KBM-7 (cell line): Measurements from ENCODE around the gene PFDN2.
A peak's percentile ranks its signal among the peaks of the same experiment; 100 is the strongest.

Experiments used
- DNase-seq: peaks from one replicate; pipeline ENCODE4 v3.0.0-alpha.2; 2015
- in situ Hi-C: fragments of 300-500 bp; cut with MboI; formaldehyde crosslinking; loops from 2 replicates; pipeline ENCODE4 v1.14.3; 2020; ENCODE audit warnings: low sequenced_read_pairs, low pct_unique_long_range_greater_than_20kb, mixed read lengths

PFDN2 gene, protein sequence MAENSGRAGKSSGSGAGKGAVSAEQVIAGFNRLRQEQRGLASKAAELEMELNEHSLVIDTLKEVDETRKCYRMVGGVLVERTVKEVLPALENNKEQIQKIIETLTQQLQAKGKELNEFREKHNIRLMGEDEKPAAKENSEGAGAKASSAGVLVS

DNA sequence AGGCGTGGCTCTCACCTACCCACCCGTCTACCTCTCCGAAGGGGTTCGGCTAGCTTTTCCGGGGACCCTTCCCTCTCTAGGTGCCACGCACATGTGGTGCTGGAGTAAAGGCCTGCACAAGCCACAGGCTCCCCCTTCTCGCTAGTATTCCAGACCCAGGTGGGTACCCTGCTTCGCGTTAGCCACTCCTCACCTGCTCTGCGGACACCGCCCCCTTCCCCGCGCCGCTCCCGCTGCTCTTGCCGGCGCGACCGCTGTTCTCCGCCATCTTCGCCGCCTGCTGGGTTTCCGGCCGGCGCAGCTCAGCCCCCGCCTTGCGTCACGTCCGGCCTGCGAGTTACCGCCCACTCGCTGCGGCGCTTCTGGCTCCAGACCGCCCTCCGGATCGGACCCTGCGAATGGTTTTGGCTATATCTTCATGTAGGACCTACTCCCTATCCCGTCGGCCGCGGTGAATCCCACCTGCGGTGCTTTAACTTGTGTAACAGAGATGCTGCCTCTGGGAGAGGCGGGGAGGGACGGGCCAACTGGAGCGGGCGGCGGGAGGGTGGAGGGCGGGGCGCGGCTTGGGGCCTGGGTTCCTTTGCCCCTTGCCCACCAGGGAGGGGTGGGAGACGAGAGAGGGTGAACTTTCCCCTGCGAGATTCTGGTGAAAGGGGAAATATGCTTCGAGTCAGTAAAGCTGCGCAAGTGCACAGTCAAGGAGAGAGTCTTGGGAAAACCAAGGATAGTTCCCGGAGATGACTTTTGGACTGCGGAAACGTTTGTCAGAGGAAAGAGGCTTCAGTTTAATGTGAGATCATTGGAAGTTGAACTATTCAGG, at the start of gene PFDN2, which contains the start of gene NIT1:
PFDN2 (minus strand) TSS at position 279 of the 823 bp plus-strand sequence; CDS start at position 268, 11 bp downstream.
NIT1 (plus strand) TSS at position 347 of the 823 bp plus-strand sequence; CDS start at position 419, 72 bp downstream.
- peak; percentile 86 for DNase-seq
- in situ Hi-C loops = no loop called here

DNA sequence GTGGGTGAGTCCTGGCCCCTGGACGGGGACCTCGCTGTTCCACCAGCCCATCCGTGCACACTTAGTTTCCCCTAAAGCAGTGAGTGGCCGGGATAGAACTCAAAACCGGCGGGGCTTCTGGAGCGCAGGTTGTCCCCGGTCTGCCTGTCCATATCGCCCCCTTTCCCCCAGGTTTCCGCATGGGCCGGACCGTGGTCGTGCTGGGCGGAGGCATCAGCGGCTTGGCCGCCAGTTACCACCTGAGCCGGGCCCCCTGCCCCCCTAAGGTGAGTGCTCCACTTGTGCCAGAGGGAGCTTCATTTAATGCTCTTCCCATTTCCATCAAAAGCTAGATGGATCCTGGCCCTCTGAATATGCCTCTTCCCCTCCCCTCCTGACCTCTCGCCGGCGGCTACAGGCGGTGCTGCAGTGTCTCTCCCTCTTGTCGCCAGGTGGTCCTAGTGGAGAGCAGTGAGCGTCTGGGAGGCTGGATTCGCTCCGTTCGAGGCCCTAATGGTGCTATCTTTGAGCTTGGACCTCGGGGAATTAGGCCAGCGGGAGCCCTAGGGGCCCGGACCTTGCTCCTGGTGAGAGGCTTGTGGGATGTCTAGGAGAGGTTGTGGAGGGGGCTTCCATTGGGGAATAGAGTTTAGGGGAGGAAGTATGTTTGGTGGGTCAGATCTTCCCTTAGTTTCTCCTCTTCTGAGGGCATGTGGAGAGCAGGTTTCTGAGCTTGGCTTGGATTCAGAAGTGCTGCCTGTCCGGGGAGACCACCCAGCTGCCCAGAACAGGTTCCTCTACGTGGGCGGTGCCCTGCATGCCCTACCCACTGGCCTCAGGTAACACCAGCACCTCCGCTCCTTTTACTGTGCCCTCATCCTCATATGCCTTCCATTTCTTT, 49.1 kb upstream of the PFDN2 start:
- peak; percentile 39 for DNase-seq
- in situ Hi-C loops = no loop called here

DNA sequence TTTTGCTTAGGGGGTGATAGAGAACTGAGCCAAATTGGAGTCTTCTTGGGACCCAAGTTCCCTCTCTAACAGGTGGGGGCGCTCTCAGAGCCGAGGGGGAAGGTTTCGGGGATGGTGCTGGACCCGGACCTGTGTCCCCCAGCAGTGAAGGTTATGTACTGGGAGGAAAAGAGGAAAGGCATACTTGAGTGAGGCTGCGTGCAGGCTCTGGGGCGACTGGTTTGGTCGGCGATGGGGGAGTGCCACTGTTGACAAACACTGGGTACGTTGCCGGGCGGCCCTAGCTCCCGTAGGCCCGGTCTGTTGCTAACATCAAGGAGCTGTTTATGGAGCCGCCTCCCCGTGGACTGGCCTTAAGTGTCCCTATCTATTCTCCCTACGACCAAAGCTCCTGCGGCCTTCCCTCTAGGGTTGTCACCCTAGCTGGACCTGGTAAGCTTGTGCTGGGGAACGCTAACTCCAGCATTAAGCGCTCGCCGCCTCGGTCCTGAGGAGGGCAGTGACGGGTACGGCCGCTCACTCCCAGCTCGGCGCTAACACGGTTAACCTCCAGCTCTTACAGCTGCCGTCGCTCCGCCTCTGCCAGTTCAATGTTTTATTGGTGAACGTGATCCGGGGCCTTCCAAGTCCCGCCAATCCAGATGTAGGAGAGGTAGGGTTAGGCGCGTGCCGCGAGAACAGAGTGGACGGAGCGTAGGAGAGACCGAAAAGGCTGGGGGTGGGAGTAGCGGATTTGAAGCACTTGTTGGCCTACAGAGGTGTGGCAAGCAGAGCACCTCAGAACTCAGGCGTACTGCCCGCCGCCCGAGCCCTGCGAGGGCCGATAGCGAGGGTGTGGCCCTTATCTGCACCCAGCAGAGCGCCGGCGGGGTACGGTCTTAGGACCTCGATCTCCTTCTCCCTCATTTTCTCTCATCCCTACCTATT, 48.2 kb upstream of the PFDN2 start, which contains the start of gene PPOX:
PPOX (plus strand) TSS at position 685 of the 927 bp plus-strand sequence. CDS start 422 bp downstream, outside the sequence.
- in situ Hi-C loops = no loop called here
- peak; percentile 98 for DNase-seq

DNA sequence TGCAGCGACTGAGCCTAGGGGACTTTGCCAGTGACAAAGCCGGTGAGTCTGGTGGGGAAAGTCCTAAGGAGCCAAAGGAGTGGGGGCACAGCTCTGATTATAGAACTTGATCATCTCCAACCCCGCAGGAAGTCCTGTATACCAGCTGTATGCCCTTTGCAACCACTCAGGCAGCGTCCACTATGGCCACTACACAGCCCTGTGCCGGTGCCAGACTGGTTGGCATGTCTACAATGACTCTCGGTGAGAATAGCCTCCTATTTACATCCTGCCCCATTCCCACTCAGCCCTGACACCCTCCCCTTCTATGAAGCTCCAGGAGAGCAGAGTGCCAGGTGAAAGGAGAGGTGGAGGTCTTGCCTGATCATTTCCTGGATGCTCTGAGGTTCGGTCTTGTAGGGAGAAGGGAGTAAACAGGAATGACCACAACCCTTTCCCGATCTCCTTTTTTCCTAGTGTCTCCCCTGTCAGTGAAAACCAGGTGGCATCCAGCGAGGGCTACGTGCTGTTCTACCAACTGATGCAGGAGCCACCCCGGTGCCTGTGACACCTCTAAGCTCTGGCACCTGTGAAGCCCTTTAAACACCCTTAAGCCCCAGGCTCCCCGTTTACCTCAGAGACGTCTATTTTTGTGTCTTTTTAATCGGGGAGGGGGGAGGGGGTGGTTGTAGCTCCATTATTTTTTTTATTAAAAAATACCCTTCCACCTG, 47.2 kb upstream of the PFDN2 start:
- in situ Hi-C loops = no loop called here
- no peak for DNase-seq

DNA sequence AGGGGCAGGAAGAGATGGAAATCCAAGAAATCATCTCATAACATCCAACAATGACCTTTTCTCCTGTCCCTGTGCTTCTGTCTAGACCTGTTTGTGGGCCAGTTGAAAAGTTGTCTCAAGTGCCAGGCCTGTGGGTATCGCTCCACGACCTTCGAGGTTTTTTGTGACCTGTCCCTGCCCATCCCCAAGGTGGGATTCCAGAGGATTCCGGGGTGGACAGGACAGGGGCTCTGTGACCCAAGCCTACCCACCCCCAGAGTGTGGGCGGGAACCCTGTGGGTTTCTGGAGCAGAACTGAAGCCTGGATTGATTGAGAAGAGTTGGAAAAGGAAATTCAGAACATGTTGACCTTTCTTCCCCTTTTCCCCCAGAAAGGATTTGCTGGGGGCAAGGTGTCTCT, 46.0 kb upstream of the PFDN2 start:
- in situ Hi-C loops = no loop called here

DNA sequence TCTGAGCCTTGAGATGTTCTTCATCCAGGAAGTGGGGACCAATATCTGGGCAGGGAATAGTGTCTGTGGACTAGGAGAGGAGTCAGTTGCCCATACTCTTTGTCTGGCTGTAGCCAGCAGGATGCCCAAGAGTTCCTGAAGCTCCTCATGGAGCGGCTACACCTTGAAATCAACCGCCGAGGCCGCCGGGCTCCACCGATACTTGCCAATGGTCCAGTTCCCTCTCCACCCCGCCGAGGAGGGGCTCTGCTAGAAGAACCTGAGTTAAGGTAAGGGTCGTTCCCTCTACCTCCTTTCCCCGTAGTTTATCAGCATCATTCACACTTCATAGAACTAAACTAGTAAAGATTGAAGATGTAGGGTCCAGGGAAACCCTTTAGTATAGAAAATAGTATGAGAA, 45.0 kb upstream of the PFDN2 start:
- in situ Hi-C loops = no loop called here
- no peak for DNase-seq

More for the DNA sequence above, 46.0 kb upstream of the PFDN2 start:
- DNase-seq = no peak

DNA sequence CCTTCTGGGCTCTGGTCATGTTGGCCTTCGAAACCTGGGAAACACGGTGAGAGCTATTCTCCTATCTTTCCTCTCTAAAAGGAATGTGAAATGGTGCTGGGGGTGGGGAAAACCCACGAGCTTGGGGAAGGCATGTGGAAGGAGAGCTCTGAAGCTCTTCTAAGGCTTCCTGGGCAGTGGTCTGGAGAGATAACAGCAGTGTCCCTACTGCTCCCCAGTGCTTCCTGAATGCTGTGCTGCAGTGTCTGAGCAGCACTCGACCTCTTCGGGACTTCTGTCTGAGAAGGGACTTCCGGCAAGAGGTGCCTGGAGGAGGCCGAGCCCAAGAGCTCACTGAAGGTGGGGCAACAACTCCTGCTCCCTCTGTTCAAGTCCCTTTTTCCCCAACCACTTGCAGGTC, 44.2 kb upstream of the PFDN2 start:
- in situ Hi-C loops = no loop called here
- DNase-seq = no peak

DNA sequence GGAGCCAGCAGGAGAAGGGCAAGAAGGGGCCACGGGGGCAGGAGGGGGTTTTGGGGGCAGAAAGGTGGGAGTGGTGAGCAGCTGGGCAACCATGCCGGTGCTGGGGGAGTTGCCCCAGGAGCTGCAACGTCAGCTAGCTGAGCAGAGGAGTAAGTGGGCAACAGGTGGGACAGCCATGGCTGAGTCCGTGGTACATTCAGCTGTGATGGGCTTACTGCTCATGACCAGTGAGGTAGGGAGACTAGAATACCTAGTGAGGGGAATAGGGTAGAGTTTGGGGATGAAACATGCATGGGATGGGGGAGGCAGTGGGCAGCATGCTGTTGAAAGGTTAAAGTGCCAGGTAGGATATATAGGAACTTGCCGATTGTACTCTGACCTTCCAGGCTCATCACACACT, 43.8 kb upstream of the PFDN2 start:
- in situ Hi-C loops = no loop called here
- DNase-seq = no peak

DNA sequence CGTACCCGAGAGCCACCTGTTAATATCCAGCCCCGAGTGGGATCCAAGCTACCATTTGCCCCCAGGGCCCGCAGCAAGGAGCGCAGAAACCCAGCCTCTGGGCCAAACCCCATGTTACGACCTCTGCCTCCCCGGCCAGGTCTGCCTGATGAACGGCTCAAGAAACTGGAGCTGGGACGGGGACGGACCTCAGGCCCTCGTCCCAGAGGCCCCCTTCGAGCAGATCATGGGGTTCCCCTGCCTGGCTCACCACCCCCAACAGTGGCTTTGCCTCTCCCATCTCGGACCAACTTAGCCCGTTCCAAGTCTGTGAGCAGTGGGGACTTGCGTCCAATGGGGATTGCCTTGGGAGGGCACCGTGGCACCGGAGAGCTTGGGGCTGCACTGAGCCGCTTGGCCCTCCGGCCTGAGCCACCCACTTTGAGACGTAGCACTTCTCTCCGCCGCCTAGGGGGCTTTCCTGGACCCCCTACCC, 42.9 kb upstream of the PFDN2 start:
- in situ Hi-C loops = no loop called here
- DNase-seq = no peak

DNA sequence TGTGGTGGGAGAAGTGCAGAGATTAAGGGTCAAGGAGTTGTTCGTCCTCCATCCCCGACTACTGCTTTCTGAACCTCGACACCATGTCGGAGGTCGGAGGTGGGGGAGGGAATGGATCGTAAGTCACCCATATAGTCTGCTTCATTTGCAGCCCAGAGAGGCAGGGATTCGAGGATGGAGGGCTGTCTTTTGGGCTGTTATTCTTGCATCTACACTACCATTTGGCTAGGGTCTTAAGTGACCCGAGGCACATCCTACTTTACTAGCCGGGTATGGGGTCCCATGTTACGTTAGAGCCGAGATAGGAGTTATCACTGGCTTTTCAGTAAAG, 42.0 kb upstream of the PFDN2 start:
- DNase-seq = no peak
- in situ Hi-C loops = no loop called here

DNA sequence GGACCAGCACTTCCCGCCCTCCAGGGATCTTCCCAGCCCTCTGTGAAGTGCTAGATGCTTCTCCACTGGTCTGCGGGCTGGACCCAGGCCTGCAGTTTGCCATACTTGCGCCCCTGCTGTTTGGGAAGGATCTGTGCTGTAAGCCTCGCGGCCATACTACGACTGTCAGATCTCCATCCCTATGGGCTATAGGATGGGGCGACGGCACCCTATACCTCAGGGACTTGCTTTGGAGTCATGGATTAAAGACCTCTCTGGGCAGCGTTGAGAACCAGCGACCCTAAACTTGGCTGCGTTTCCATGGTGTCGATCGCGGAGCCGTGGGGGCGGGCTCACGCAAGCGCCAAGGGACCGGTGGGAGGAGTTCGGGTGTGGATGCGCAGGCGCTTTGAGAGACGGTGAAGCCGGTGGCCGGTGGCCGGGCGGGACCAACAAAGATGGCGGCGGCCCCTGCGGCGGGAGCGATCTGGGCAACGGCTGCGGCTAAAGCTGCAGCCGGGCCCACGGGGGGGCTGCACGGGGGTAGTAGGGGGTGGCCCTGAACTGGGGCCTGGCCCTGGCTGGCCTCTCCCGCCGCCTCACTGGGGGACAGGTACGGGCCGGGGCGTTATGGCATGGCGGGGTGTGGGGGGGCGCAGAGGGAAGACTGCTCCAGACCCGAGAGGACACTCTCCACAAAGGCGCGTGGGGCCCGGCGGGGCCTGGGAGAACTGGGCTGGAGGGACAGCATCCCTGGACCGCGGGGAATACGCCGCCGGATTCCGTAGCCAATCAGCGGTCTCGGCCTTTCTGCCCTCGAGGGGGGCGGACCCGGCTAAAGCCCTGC, 41.5 kb upstream of the PFDN2 start, which contains the start of gene USP21:
USP21 (plus strand) TSS at position 414 of the 826 bp plus-strand sequence. CDS start 1,141 bp downstream, outside the sequence.
- in situ Hi-C loops = no loop called here
- peak; percentile 86 for DNase-seq

DNA sequence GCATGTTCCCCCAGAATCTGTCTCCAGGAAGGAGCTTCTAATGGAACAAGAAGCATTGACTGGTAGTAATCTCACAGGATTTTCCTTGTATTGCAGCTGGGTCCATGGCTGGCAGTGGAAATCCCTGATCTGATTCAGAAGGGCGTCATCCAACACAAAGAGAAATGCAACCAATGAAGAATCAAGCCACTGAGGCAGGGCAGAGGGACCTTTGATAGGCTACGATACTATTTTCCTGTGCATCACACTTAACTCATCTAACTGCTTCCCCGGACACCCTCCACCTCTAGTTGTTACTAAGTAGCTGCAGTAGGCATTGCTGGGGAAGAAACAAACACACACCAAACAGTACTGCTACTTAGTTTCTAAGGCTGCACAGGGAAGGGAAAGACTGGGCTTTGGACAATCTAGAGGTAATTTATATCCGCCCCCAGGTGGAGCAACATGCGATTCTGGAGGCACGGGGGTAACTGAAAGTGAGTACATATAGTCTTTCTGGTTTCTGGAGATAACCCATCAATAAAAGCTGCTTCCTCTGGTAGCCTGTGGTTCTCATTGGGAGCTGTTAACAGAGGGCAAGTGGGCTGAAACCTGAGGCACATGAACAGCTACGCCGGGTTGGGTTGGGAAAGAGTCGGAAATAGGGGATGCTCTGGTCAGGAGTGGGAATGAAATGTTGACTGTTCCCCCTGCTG, 40.6 kb upstream of the PFDN2 start:
- in situ Hi-C loops = no loop called here
- no peak for DNase-seq

DNA sequence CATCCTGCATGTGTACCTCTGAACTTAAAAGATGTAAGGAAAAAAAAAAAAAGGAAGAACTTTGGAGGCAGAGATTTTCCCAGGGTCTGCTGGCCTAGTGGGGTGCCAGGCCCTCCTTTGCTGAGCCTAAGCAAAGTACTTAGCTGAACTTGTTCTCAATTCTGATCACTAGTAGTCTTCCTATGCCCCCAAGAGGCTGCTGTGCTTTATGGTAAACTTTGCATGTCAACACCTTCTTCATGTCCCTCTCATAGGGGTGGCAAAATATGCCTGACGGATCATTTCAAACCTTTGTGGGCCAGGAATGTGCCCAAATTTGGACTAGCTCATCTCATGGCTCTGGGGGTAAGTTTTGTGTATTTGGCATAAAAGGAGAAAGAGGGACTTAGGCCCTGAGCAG, 40.0 kb upstream of the PFDN2 start:
- in situ Hi-C loops = no loop called here
- no peak for DNase-seq

DNA sequence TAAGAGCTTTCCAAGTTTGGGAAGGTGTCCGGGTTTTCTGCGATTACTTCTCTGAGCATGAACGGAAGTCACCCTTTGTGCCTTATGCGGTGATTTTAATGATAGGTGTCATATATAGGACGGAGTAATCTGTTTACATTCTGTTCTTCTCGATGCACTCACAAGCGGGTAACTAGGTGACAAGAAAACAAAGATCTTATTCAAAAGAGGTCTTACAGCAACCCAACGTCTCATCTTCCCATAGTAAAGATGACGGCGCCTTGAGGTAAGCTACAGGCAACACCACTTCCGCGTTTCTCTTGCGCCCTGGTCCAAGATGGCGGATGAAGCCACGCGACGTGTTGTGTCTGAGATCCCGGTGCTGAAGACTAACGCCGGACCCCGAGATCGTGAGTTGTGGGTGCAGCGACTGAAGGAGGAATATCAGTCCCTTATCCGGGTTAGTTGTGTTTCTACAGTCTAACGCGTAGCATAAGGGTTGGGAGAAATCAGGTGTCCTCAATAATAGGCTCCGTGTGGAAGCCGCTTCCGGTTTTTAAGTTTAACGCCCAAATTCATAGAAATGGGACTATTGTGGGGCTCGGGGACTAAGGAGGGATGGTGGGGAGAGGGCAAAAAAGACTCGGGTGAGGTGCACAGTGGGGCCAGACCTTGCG, 36.0 kb upstream of the PFDN2 start, which contains the start of gene UFC1:
UFC1 (plus strand) TSS at position 297 of the 656 bp plus-strand sequence; CDS start at position 317, 20 bp downstream.
- DNase-seq = peak; percentile 92
- in situ Hi-C loops = no loop called here

DNA sequence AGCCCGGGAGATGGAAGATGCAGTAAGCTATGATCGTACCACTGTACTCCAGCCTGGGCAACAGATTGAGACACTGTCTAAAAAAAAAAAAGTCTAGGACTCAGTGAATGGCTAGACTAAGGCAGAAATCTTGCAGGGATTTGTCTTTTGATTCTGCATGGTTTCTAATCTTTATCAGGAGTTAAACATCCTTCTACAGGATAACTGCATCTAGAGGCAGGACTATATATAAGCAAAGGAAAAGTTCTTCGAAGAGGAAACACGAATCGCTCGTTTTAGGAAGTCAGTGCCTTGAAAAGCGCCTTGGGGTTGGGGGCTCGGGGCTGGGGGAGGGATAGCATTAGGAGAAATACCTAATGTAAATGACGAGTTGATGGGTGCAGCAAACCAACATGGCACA, 35.3 kb upstream of the PFDN2 start:
- in situ Hi-C loops = no loop called here
- no peak for DNase-seq

DNA sequence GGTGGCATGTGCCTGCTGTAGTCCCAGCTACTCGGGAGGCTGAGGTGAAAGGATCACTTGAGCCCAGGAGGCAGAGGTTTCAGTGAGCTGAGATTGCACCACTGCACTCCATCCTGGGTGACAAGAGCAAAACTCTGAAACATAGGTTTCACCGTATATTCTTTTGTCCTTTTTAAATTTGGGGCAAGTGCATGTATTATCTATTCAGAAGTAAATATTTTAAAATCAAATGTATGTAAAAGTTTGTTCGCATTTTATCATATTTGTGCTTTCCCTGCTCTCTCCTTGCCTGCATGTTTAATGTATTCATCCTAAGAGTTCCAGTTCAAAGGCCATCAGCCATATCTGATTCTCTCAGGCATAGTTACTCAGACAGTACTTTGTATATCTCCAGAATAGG, 28.0 kb upstream of the PFDN2 start:
- no peak for DNase-seq
- in situ Hi-C loops = no loop called here
